Fibroblast of lung (primary cell): ENCODE results near the gene PDLIM4. TPM values are rescaled to one million over a fixed set of nuclear protein-coding genes. Genes with fewer than 3 reads are reported as not detected.

Source experiments
- DNase-seq, 2 donors: peaks; one replicate each; pipeline versions ENCODE4 v3.0.0 to v3.0.0-alpha.2; 2010; ENCODE audit warnings: low read depth in 2 of 2
- H2AFZ ChIP-seq: 2 replicates; pipeline ENCODE4 v1.5.1; 2012; ENCODE audit warnings: low read length, control low read depth, inconsistent platforms
- H3K27ac ChIP-seq: 2 replicates; pipeline ENCODE4 v1.5.1; 2011; ENCODE audit warnings: low read length, control low read depth; ENCODE audit not compliant: insufficient read depth
- H3K27me3 ChIP-seq: 2 replicates; pipeline ENCODE4 v1.5.1; 2011; ENCODE audit warnings: mild to moderate bottlenecking, low read length; ENCODE audit not compliant: control insufficient read depth, insufficient read depth
- H3K36me3 ChIP-seq: 2 replicates; pipeline ENCODE4 v1.5.1; 2011; ENCODE audit warnings: low read length; ENCODE audit not compliant: control insufficient read depth, insufficient read depth
- H3K4me1 ChIP-seq: 2 replicates; pipeline ENCODE4 v1.5.1; 2011; ENCODE audit warnings: low read length; ENCODE audit not compliant: control insufficient read depth, insufficient read depth; ENCODE audit errors: extremely low read depth
- H3K4me2 ChIP-seq: 2 replicates; pipeline ENCODE4 v1.5.1; 2011; ENCODE audit warnings: low read length, control low read depth; ENCODE audit not compliant: insufficient read depth; ENCODE audit errors: extremely low read depth
- H3K4me3 ChIP-seq, 4 experiments: fragments of 200-600 bp in 1 of 4; sonication (generic) in 1 of 4; replicated peaks in 1 of 4; 2 replicates each; pipeline ENCODE4 v1.5.1; 2011 to 2016; ENCODE audit warnings: low read length in 4 of 4, low read depth in 3 of 4, mild to moderate bottlenecking in 3 of 4, control low read depth in 2 of 4, inconsistent platforms in 1 of 4, mixed read lengths in 1 of 4; ENCODE audit not compliant: insufficient read depth in 1 of 4; ENCODE audit errors: control extremely low read depth in 1 of 4
- H3K79me2 ChIP-seq: 2 replicates; pipeline ENCODE4 v1.5.1; 2012; ENCODE audit warnings: mild to moderate bottlenecking, low read length, inconsistent platforms; ENCODE audit not compliant: control insufficient read depth, insufficient read depth
- H3K9ac ChIP-seq: 2 replicates; pipeline ENCODE4 v1.5.1; 2011; ENCODE audit warnings: mild to moderate bottlenecking, low read length, control low read depth; ENCODE audit not compliant: insufficient read depth
- H3K9me3 ChIP-seq: 2 replicates; pipeline ENCODE4 v1.5.1; 2012; ENCODE audit warnings: low read depth, low read length; ENCODE audit not compliant: control insufficient read depth, insufficient read depth
- H4K20me1 ChIP-seq: 2 replicates; pipeline ENCODE4 v1.5.1; 2011; ENCODE audit warnings: low read length; ENCODE audit not compliant: control insufficient read depth, insufficient read depth; ENCODE audit errors: extremely low read depth
- EZH2 ChIP-seq: IDR thresholded peaks from 2 replicates; pipeline ENCODE4 v1.5.1; 2012; ENCODE audit warnings: low read length, control low read depth, mild to moderate bottlenecking; ENCODE audit errors: missing control alignments
- polyA plus RNA-seq, 2 donors: library from polyadenylated mRNA; depleted of rRNA in 1 of 2; stranded (reverse) in 1 of 2; unstranded in 1 of 2; fragments of >200 nt; gene quantifications; 2 replicates each; pipeline ENCODE4 v1.2.1, GENCODE V29; 2011 to 2012; ENCODE audit warnings: missing spikeins in 1 of 2
- total RNA-seq: library from RNA; depleted of rRNA; stranded (reverse); fragments of >200 nt; gene quantifications from 2 replicates; pipeline ENCODE4 v1.2.1, GENCODE V29; 2014
- TF ChIP-seq, protein P1 (sequence below), 2 donors: IDR thresholded peaks in 1 of 2; conservative IDR thresholded peaks in 1 of 2; 1 replicate in 1 of 2; 2 replicates in 1 of 2; pipeline ENCODE4 v1.5.1; 2011 to 2012; ENCODE audit warnings: low read length in 2 of 2, control low read depth in 1 of 2, inconsistent platforms in 1 of 2, low read depth in 1 of 2, mild to moderate bottlenecking in 1 of 2

PDLIM4 gene
- total and polyA plus RNA-seq, 2 donors (not counting 1 experiment from before 2014, with no cell fraction given), result 10.7 to 67.2 TPM

- peak overlapping the region; percentile 90 for H3K27ac ChIP-seq
Measured at GRCh38 chr5:132294728-132295504, 37.4 kb downstream of the PDLIM4 start.

DNA sequence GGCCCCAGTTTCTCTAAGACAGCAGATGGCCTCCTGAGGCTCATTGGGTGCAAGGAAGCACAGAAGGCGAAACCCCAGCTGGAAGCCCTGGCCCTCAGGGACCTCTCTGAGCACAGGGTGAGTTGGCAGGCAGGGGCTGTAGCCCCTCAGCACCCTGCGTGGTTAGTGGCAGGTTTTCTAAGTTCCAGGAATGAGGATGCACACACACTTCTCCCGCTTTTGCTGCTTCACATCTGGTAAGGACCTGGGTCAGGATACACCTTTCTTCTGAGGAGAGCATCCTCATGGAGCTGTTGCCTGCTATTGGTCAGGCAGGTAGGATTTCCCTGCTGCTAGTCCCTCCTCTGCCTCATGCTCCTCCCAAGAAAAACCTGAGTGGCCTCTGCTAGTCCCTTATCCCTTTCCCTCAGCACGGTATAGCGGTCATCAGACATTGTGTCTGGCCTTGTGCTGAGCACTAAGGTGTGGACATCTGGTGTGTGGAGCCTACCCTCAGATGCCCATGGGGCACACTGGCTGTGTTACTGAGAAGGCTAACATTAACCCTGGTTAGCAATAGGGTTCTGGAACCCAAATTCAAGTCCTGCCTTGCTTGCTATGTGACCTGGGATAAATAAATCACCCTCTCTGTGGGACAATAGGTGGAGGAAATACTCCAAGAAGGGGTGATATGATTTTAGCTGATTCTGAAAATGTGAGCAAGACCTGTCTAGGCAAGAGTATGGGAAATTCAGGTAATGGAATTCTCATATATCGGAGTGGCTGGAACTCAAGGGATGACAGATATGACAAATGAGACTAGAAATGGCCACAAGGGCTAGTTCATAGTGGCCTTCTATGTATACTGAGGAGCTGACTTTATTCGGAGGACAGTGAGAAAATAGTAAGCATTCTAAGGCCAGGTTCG is 38.3 kb downstream of the PDLIM4 start:
- no peak overlapping the region for H2AFZ ChIP-seq
- no peaks in the 10 kb centered on the region for H4K20me1 ChIP-seq
- no peaks in the 10 kb centered on the region for H3K9me3 ChIP-seq
- H3K36me3 ChIP-seq, result no peaks in the 10 kb centered on the region
- H3K27ac ChIP-seq, result peak overlapping the region; percentile 90
- no peak for DNase-seq
- peaks cover 4% of the 10 kb centered on the region for H3K4me1 ChIP-seq
- peaks cover 9% of the 10 kb centered on the region for H3K79me2 ChIP-seq
- H3K9ac ChIP-seq, result no peak overlapping the region
- peak overlapping the region; percentile 49 to 70 (median 57) for H3K4me3 ChIP-seq
- H3K4me2 ChIP-seq, result peak overlapping the region; percentile 85
- no peaks in the 10 kb centered on the region for H3K27me3 ChIP-seq
- TF ChIP-seq EZH2, result no peak
- TF ChIP-seq, protein P1, sequence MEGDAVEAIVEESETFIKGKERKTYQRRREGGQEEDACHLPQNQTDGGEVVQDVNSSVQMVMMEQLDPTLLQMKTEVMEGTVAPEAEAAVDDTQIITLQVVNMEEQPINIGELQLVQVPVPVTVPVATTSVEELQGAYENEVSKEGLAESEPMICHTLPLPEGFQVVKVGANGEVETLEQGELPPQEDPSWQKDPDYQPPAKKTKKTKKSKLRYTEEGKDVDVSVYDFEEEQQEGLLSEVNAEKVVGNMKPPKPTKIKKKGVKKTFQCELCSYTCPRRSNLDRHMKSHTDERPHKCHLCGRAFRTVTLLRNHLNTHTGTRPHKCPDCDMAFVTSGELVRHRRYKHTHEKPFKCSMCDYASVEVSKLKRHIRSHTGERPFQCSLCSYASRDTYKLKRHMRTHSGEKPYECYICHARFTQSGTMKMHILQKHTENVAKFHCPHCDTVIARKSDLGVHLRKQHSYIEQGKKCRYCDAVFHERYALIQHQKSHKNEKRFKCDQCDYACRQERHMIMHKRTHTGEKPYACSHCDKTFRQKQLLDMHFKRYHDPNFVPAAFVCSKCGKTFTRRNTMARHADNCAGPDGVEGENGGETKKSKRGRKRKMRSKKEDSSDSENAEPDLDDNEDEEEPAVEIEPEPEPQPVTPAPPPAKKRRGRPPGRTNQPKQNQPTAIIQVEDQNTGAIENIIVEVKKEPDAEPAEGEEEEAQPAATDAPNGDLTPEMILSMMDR (conservative IDR thresholded peaks at IDR 0.05 in 1 of 2, IDR thresholded peaks at IDR 0.05 in 1 of 2; ENCODE audit: low read depth in 1 of 2, low read length in 2 of 2), result no peak

More at GRCh38 chr5:132294728-132295504, 37.4 kb downstream of the PDLIM4 start:
- peak; percentile 63 to 79 for DNase-seq
- H3K4me1 ChIP-seq, result peaks cover 4% of the 10 kb centered on the region
- no peaks in the 10 kb centered on the region for H3K27me3 ChIP-seq
- H3K4me2 ChIP-seq, result peak overlapping the region; percentile 85
- peak overlapping the region; percentile 49 to 70 (median 57) for H3K4me3 ChIP-seq
- H3K9ac ChIP-seq, result peak overlapping the region; percentile 91
- no peaks in the 10 kb centered on the region for H3K9me3 ChIP-seq
- no peaks in the 10 kb centered on the region for H3K36me3 ChIP-seq
- H3K79me2 ChIP-seq, result peaks cover 9% of the 10 kb centered on the region
- no peaks in the 10 kb centered on the region for H4K20me1 ChIP-seq
- H2AFZ ChIP-seq, result peak overlapping the region; percentile 57
- TF ChIP-seq EZH2, result no peak
- TF ChIP-seq, protein P1 (conservative IDR thresholded peaks at IDR 0.05 in 1 of 2, IDR thresholded peaks at IDR 0.05 in 1 of 2; ENCODE audit: low read depth in 1 of 2, low read length in 2 of 2), result no peak

DNA sequence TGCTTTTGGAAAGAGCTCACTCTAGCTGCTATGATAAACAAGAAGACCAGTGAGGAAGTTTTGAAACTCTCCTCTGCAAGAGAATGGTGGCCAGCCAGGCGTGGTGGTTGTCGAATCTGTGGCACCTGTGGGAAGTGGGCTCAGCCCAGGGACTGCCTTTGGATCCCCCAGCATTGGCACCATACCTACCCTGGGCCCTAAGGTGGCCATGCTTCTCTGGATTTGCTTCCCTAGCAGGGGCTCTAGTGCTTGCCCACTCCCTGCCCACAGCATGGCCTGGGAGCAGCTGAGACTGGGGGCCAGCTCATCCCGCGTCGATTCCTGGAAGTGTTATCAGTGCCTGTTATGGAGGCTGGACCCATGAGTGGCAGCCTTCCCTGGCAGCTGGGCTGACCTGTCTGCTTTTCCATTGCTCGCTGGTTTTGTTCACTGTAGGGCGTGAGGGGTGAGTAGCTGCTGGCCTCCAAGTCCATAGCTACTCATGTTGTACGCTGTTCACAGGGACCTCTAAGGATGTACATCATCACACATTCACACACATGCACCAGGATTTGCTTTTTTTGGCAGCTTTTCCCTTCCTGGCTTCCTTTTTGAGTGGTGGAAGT is 39.0 kb downstream of the PDLIM4 start:
- no peaks in the 10 kb centered on the region for H3K27me3 ChIP-seq
- H4K20me1 ChIP-seq, result no peaks in the 10 kb centered on the region
- H3K4me1 ChIP-seq, result peaks cover 4% of the 10 kb centered on the region
- H3K9ac ChIP-seq, result no peak overlapping the region
- H2AFZ ChIP-seq, result no peak overlapping the region
- peak; percentile 28 to 58 for DNase-seq
- H3K36me3 ChIP-seq, result no peaks in the 10 kb centered on the region
- H3K4me3 ChIP-seq, result no peak overlapping the region
- TF ChIP-seq, protein P1 (conservative IDR thresholded peaks at IDR 0.05 in 1 of 2, IDR thresholded peaks at IDR 0.05 in 1 of 2; ENCODE audit: low read depth in 1 of 2, low read length in 2 of 2), result no peak
- TF ChIP-seq EZH2, result no peak
- H3K79me2 ChIP-seq, result peaks cover 10% of the 10 kb centered on the region
- H3K4me2 ChIP-seq, result no peak overlapping the region
- no peaks in the 10 kb centered on the region for H3K9me3 ChIP-seq
- H3K27ac ChIP-seq, result no peak overlapping the region
